ENCODE data around the gene POLR1D. TPM values are rescaled to one million over a fixed set of nuclear protein-coding genes. Genes with fewer than 3 reads are reported as not detected.

The POLR1D gene
- total and polyA plus RNA-seq, 12 donors, result 62.3 to 130 (median 78.5) TPM

- H3K27me3 ChIP-seq, result no peaks in the 10 kb centered on the region
- ATAC-seq, result no peak
- 99 to 100% methylated on average over 1 of the region's 1 CpG for WGBS, 2 donors
These were observed 15.6 kb downstream of the POLR1D start for GRCh38 chr13:27637289-27637626.

GRCh38 chr13:27638001-27638400, 16.3 kb downstream of the POLR1D start:
- no peak for DNase-seq
- intact Hi-C loops (cut with DNase I), result loop anchor here in 1 of 10 donors (10.0 kb wide), 1 partner anchor 83 kb away; no protein-coding TSS in a partner anchor
- peak overlapping the region in 5 of 10 donors; percentile 4 to 67 (median 57) for H3K27ac ChIP-seq

More at GRCh38 chr13:27637289-27637626, 15.6 kb downstream of the POLR1D start:
- Histone ChIP-seq H3K9me3 (no peaks in the 10 kb centered on the region), H3K27ac (no peak overlapping the region), H3K4me1 (peaks cover 0 to 46% (median 34%) of the 10 kb centered on the region in 9 donors), H3K36me3 (peaks cover 0 to 2% (median 0%) of the 10 kb centered on the region in 9 donors), H3K4me3 (no peak overlapping the region)
- DNase-seq, result no peak
- TF ChIP-seq CTCF (IDR thresholded peaks at IDR 0.05), result no peak
- intact Hi-C loops (cut with DNase I), result loop anchor here in 1 of 10 donors (10.0 kb wide), 1 partner anchor 82 kb away; no protein-coding TSS in a partner anchor

GRCh38 chr13:27638521-27638920, 16.8 kb downstream of the POLR1D start:
- Histone ChIP-seq H3K27ac (peak overlapping the region in 7 of 10 donors; percentile 4 to 67 (median 45)), H3K36me3 (no peaks in the 10 kb centered on the region), H3K9me3 (no peaks in the 10 kb centered on the region), H3K4me3 (peak overlapping the region in 1 of 10 donors; percentile 2), H3K4me1 (peaks cover 0 to 54% (median 34%) of the 10 kb centered on the region in 9 donors), H3K27me3 (no peaks in the 10 kb centered on the region)
- intact Hi-C loops (cut with DNase I), result loop anchor here in 1 of 10 donors (10.0 kb wide), 1 partner anchor 84 kb away; no protein-coding TSS in a partner anchor
- TF ChIP-seq CTCF (IDR thresholded peaks at IDR 0.05), result no peak
- DNase-seq, result no peak
- 29 to 45% methylated on average over 2 of the region's 2 CpGs for WGBS, 2 donors
- ATAC-seq, result peak in 3 of 8 donors; percentile 38 to 75 (median 71)

More at GRCh38 chr13:27638001-27638400, 16.3 kb downstream of the POLR1D start:
- no peak overlapping the region for H3K4me3 ChIP-seq
- H3K27me3 ChIP-seq, result no peaks in the 10 kb centered on the region
- no peaks in the 10 kb centered on the region for H3K36me3 ChIP-seq
- 80 to 85% methylated on average over 1 of the region's 1 CpG for WGBS, 2 donors
- peaks cover 0 to 51% (median 34%) of the 10 kb centered on the region in 9 donors for H3K4me1 ChIP-seq
- no peak for TF ChIP-seq CTCF (IDR thresholded peaks at IDR 0.05)
- no peaks in the 10 kb centered on the region for H3K9me3 ChIP-seq
- ATAC-seq, result no peak

GRCh38 chr13:27639186-27639585, 17.5 kb downstream of the POLR1D start:
- TF ChIP-seq CTCF (IDR thresholded peaks at IDR 0.05), result no peak
- no peaks in the 10 kb centered on the region for H3K27me3 ChIP-seq
- peak overlapping the region in 1 of 10 donors; percentile 2 for H3K4me3 ChIP-seq
- no peak for DNase-seq
- intact Hi-C loops (cut with DNase I), result loop anchor here in 1 of 10 donors (10.0 kb wide), 1 partner anchor 84 kb away; no protein-coding TSS in a partner anchor
- H3K4me1 ChIP-seq, result peaks cover 0 to 61% (median 37%) of the 10 kb centered on the region in 9 donors
- H3K36me3 ChIP-seq, result no peaks in the 10 kb centered on the region
- peak in 1 of 8 donors; percentile 47 for ATAC-seq
- no peaks in the 10 kb centered on the region for H3K9me3 ChIP-seq
- H3K27ac ChIP-seq, result peak overlapping the region in 6 of 10 donors; percentile 23 to 67 (median 51)

Data from heart right ventricle (tissue), 16 donors.